SHP77 (cell line): Measurements from ENCODE around the gene FLT3LG.

Experiments used
- DNase-seq, 2 experiments: peaks; one replicate each; lab custom pipeline; 2025; lab: John Stamatoyannopoulos, UW

FLT3LG gene

GRCh38 chr19:49488046-49488862, 14.2 kb downstream of the FLT3LG start:
- DNase-seq = no peak

GRCh38 chr19:49488863-49489537, 15.0 kb downstream of the FLT3LG start:
- DNase-seq = no peak

- DNase-seq = no peak
Measured at GRCh38 chr19:49489601-49490167, 15.7 kb downstream of the FLT3LG start.

- no peak for DNase-seq
Measured at GRCh38 chr19:49490287-49491029, 16.4 kb downstream of the FLT3LG start.

GRCh38 chr19:49491030-49491803, 17.2 kb downstream of the FLT3LG start:
- no peak for DNase-seq

- DNase-seq = no peak
Measured at GRCh38 chr19:49491804-49492572, 18.0 kb downstream of the FLT3LG start.

GRCh38 chr19:49492573-49493405, 18.8 kb downstream of the FLT3LG start:
- no peak for DNase-seq

- DNase-seq = no peak
Measured at GRCh38 chr19:49496574-49497008, 22.6 kb downstream of the FLT3LG start.

GRCh38 chr19:49497047-49497788, 23.2 kb downstream of the FLT3LG start:
- DNase-seq = peak in 1 of 2 experiments; percentile 34

GRCh38 chr19:49497789-49498103, 23.7 kb downstream of the FLT3LG start:
- no peak for DNase-seq

- no peak for DNase-seq
Measured at GRCh38 chr19:49498475-49498874, 24.5 kb downstream of the FLT3LG start.

GRCh38 chr19:49499030-49499670, 25.1 kb downstream of the FLT3LG start:
- no peak for DNase-seq

GRCh38 chr19:49502866-49503581, 29.0 kb downstream of the FLT3LG start:
- peak in 1 of 2 experiments; percentile 63 for DNase-seq

- DNase-seq = no peak
Measured at GRCh38 chr19:49503582-49503962, 29.6 kb downstream of the FLT3LG start.

- peak; percentile 60 to 62 for DNase-seq
Measured at GRCh38 chr19:49506575-49507105, 32.6 kb downstream of the FLT3LG start.

GRCh38 chr19:49507803-49508494, 33.9 kb downstream of the FLT3LG start:
- DNase-seq = no peak
